H9 (cell line): ENCODE measurements around the gene TM4SF20. TPM values are rescaled to one million over a fixed set of nuclear protein-coding genes. Genes with fewer than 3 reads are reported as not detected.

Experiments used
- DNase-seq: peaks from one replicate; pipeline ENCODE4 v3.0.0-alpha.2; 2017
- H2AFZ ChIP-seq: one replicate; pipeline ENCODE4 v1.6.1; 2013; ENCODE audit warnings: mild to moderate bottlenecking, low read length, control low read depth, moderate library complexity
- H2AK5ac ChIP-seq: 2 replicates; pipeline ENCODE4 v1.6.1; 2013; ENCODE audit warnings: low read length, control low read depth, mixed read lengths; ENCODE audit not compliant: insufficient read length
- H2BK120ac ChIP-seq: one replicate; pipeline ENCODE4 v1.6.1; 2013; ENCODE audit warnings: low read depth, mild to moderate bottlenecking, low read length, control low read depth, inconsistent platforms; ENCODE audit not compliant: poor library complexity, severe bottlenecking
- H2BK12ac ChIP-seq: 2 replicates; pipeline ENCODE4 v1.6.1; 2013; ENCODE audit warnings: low read length, control low read depth, mixed read lengths, low read depth; ENCODE audit not compliant: insufficient read length
- H2BK15ac ChIP-seq: 2 replicates; pipeline ENCODE4 v1.6.1; 2013; ENCODE audit warnings: low read depth, low read length, control low read depth
- H2BK20ac ChIP-seq: one replicate; pipeline ENCODE4 v1.6.1; 2013; ENCODE audit warnings: low read depth, mild to moderate bottlenecking, low read length, control low read depth, inconsistent platforms; ENCODE audit not compliant: poor library complexity, severe bottlenecking
- H2BK5ac ChIP-seq: 2 replicates; pipeline ENCODE4 v1.6.1; 2013; ENCODE audit warnings: low read length, control low read depth, mixed read lengths; ENCODE audit not compliant: insufficient read length
- H3K14ac ChIP-seq: 2 replicates; pipeline ENCODE4 v1.6.1; 2013; ENCODE audit warnings: low read length, control low read depth; ENCODE audit not compliant: insufficient read depth
- H3K18ac ChIP-seq: 2 replicates; pipeline ENCODE4 v1.6.1; 2013; ENCODE audit warnings: low read depth, mild to moderate bottlenecking, mixed read lengths, low read length, control low read depth; ENCODE audit not compliant: insufficient read length
- H3K23ac ChIP-seq: 2 replicates; pipeline ENCODE4 v1.6.1; 2013; ENCODE audit warnings: low read length, control low read depth, mixed read lengths, low read depth; ENCODE audit not compliant: insufficient read length
- H3K23me2 ChIP-seq: 2 replicates; pipeline ENCODE4 v1.6.1; 2013; ENCODE audit warnings: low read depth, mild to moderate bottlenecking, mixed read lengths, low read length, control low read depth; ENCODE audit not compliant: insufficient read length, poor library complexity, severe bottlenecking
- H3K27ac ChIP-seq: 2 replicates; pipeline ENCODE4 v1.5.1; 2013; ENCODE audit warnings: low read length, control low read depth, mixed read lengths, low read depth; ENCODE audit not compliant: insufficient read length
- H3K27me3 ChIP-seq: 2 replicates; pipeline ENCODE4 v1.6.1; 2013; ENCODE audit warnings: low read length, control low read depth, inconsistent platforms; ENCODE audit not compliant: insufficient read depth
- H3K4ac ChIP-seq: 2 replicates; pipeline ENCODE4 v1.6.1; 2013; ENCODE audit warnings: low read depth, mild to moderate bottlenecking, control low read depth, inconsistent platforms, low read length, moderate library complexity
- H3K4me1 ChIP-seq: 2 replicates; pipeline ENCODE4 v1.6.1; 2013; ENCODE audit warnings: low read length, control low read depth, inconsistent platforms; ENCODE audit not compliant: insufficient read depth
- H3K4me2 ChIP-seq: 2 replicates; pipeline ENCODE4 v1.6.1; 2013; ENCODE audit warnings: low read length, control low read depth, mixed read lengths; ENCODE audit not compliant: insufficient read length, insufficient read depth
- H3K56ac ChIP-seq: 2 replicates; pipeline ENCODE4 v1.6.1; 2013; ENCODE audit warnings: low read depth, mild to moderate bottlenecking, mixed read lengths, low read length, control low read depth; ENCODE audit not compliant: insufficient read length
- H3K79me1 ChIP-seq: 2 replicates; pipeline ENCODE4 v1.6.1; 2013; ENCODE audit warnings: low read depth, mild to moderate bottlenecking, moderate library complexity, low read length, control low read depth, inconsistent platforms; ENCODE audit not compliant: insufficient read depth, poor library complexity, severe bottlenecking
- H3K79me2 ChIP-seq: 2 replicates; pipeline ENCODE4 v1.6.1; 2013; ENCODE audit warnings: low read length, control low read depth, inconsistent platforms; ENCODE audit not compliant: insufficient read depth
- H3K9ac ChIP-seq: 2 replicates; pipeline ENCODE4 v1.6.1; 2013; ENCODE audit warnings: low read length, control low read depth, mixed read lengths; ENCODE audit not compliant: insufficient read length; ENCODE audit errors: extremely low read depth
- H3K9me3 ChIP-seq: one replicate; pipeline ENCODE4 v1.6.1; 2013; ENCODE audit warnings: low read depth, low read length, inconsistent platforms; ENCODE audit not compliant: control insufficient read depth
- H3T11ph ChIP-seq: one replicate; pipeline ENCODE4 v1.6.1; 2013; ENCODE audit warnings: mild to moderate bottlenecking, low read length, control low read depth, inconsistent platforms
- H4K20me1 ChIP-seq: one replicate; pipeline ENCODE4 v1.6.1; 2013; ENCODE audit not compliant: control insufficient read depth, insufficient read length, insufficient read depth
- H4K5ac ChIP-seq: 2 replicates; pipeline ENCODE4 v1.6.1; 2013; ENCODE audit warnings: low read depth, mild to moderate bottlenecking, mixed read lengths, low read length, control low read depth; ENCODE audit not compliant: insufficient read length
- H4K8ac ChIP-seq: replicated peaks from 2 replicates; pipeline ENCODE4 v1.6.1; 2013; ENCODE audit warnings: low read length, control low read depth, mixed read lengths, low read depth; ENCODE audit not compliant: insufficient read length
- H4K91ac ChIP-seq: 2 replicates; pipeline ENCODE4 v1.6.1; 2013; ENCODE audit warnings: low read depth, mild to moderate bottlenecking, moderate library complexity, mixed read lengths, low read length, control low read depth; ENCODE audit not compliant: insufficient read length
- H3K27ac Mint-ChIP-seq, 3 experiments: 2 replicates in 2 of 3; 3 replicates in 1 of 3; pipeline ENCODE4 v1.8.0; 2020 to 2021; ENCODE audit warnings: mixed read lengths in 3 of 3, mild to moderate bottlenecking in 1 of 3, moderate library complexity in 1 of 3
- H3K27me3 Mint-ChIP-seq: 2 replicates; pipeline ENCODE4 v1.8.0; 2021; ENCODE audit warnings: low read depth, mild to moderate bottlenecking, moderate library complexity, mixed read lengths
- H3K36me3 Mint-ChIP-seq, 3 experiments: 2 replicates in 2 of 3; 3 replicates in 1 of 3; pipeline ENCODE4 v1.8.0; 2020 to 2021; ENCODE audit warnings: low read depth in 3 of 3, mixed read lengths in 3 of 3; ENCODE audit not compliant: insufficient read depth in 1 of 3
- H3K4me1 Mint-ChIP-seq, 2 experiments: 2 replicates each; pipeline ENCODE4 v1.8.0; 2020; ENCODE audit warnings: mixed read lengths in 2 of 2
- H3K4me3 Mint-ChIP-seq, 2 experiments: 2 replicates in 1 of 2; 3 replicates in 1 of 2; pipeline ENCODE4 v1.8.0; 2020 to 2021; ENCODE audit warnings: mild to moderate bottlenecking in 2 of 2, mixed read lengths in 2 of 2, moderate library complexity in 1 of 2
- H3K9me3 Mint-ChIP-seq, 2 experiments: 2 replicates in 1 of 2; 3 replicates in 1 of 2; pipeline ENCODE4 v1.8.0; 2020; ENCODE audit warnings: mild to moderate bottlenecking in 2 of 2, mixed read lengths in 2 of 2, moderate library complexity in 1 of 2
- CTCF ChIP-seq: fragments of 200-600 bp; sonication (generic); conservative IDR thresholded peaks from 3 replicates; pipeline ENCODE4 v1.8.0; 2021; ENCODE audit warnings: antibody characterized with exemption, mild to moderate bottlenecking
- WGBS: extraction: QIAGEN DNeasy Blood & Tissue Kit; methylation state at CpG from one replicate; pipeline ENCODE4 v1.1.7; 2013; ENCODE audit warnings: missing lambda C conversion rate, low lambda C conversion rate, mixed read lengths; ENCODE audit not compliant: insufficient read length; ENCODE audit errors: extremely low coverage; 5-methylcytosine and 5-hydroxymethylcytosine counted together
- total RNA-seq: library from RNA; stranded (reverse); gene quantifications from 2 replicates; pipeline ENCODE4 v1.2.1, GENCODE V29; 2021

TM4SF20 gene
- total RNA-seq, 1 experiment from 2014 or later: not detected

- H3K27ac ChIP-seq: no peak overlapping the region
These were observed 12.2 kb downstream of the TM4SF20 start for GRCh38 chr2:227366769-227367426.

More at GRCh38 chr2:227366769-227367426, 12.2 kb downstream of the TM4SF20 start:
- Histone ChIP-seq H2BK120ac (no peak overlapping the region), H3K4ac (no peak overlapping the region), H3K79me2 (no peaks in the 10 kb centered on the region), H3K23me2 (no peaks in the 10 kb centered on the region), H3K56ac (no peak overlapping the region), H2AK5ac (no peak overlapping the region), H3K9ac (no peak overlapping the region), H2BK12ac (no peak overlapping the region), H3K27me3 (no peaks in the 10 kb centered on the region), H3K18ac (no peak overlapping the region), H3K14ac (no peak overlapping the region), H2BK5ac (no peak overlapping the region), H3T11ph (no peak overlapping the region), H3K79me1 (no peaks in the 10 kb centered on the region), H4K8ac (no peak overlapping the region), H3K4me1 (no peaks in the 10 kb centered on the region; the same call in 1 of the 2 replicates), H2BK15ac (no peak overlapping the region), H3K9me3 (no peaks in the 10 kb centered on the region), H3K23ac (no peak overlapping the region), H2BK20ac (no peak overlapping the region), H2AFZ (no peak overlapping the region), H3K4me2 (no peak overlapping the region), H4K20me1 (no peaks in the 10 kb centered on the region), H4K5ac (no peak overlapping the region), H4K91ac (no peak overlapping the region)
- Mint-ChIP-seq H3K4me3 (no peak overlapping the region), H3K27ac (peak overlapping the region in 1 of 3 experiments; percentile 95; a peak in 1 of 7 replicates), H3K4me1 (no peaks in the 10 kb centered on the region), H3K9me3 (no peaks in the 10 kb centered on the region), H3K27me3 (no peaks in the 10 kb centered on the region), H3K36me3 (no peaks in the 10 kb centered on the region)
- no CpG with 5 or more reads among the region's 11 CpGs for WGBS
- no peak for DNase-seq
- no peak for TF ChIP-seq CTCF
